ENCODE data around the gene TCHP.
A peak's percentile ranks its signal among the peaks of the same experiment; 100 is the strongest.
"Not testable (repeated sequence)": the region's sequence is repeated elsewhere in the genome, so short reads cannot be mapped to it uniquely, and the experiment has no call there.

The TCHP gene

DNA sequence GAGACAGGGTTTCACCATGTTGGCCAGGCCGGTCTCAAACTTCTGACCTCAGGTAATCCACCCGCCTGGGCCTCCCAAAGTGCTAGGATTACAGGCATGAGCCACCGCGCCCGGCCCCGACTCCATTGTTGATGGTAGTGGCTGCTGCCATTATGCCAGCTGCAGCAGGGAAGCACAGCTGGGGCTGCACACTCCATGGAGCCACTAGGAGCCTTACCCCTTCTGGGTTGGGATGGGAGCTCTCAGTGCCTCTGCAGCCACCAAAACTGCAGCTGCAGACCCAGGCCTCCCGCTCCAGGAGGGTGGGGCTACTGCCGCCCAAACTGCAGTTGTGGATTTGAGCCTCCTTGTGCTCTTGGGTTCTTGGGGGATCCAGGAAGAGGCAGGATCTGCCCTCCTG is 25.9 kb downstream of the TCHP start:
- Mint-ChIP-seq H3K27me3 (ENCODE audit: low read depth, poor library complexity) (peaks cover 6% of the 10 kb centered on the region), H3K4me1 (peaks cover 34% of the 10 kb centered on the region), H3K36me3 (ENCODE audit: low read depth) (peaks cover 6% of the 10 kb centered on the region), H3K9me3 (no peaks in the 10 kb centered on the region), H3K4me3 (no peak overlapping the region), H3K27ac (peak overlapping the region; percentile 57)
- no peak for TF ChIP-seq CTCF (IDR thresholded peaks at IDR 0.05)
- no peak for DNase-seq

DNA sequence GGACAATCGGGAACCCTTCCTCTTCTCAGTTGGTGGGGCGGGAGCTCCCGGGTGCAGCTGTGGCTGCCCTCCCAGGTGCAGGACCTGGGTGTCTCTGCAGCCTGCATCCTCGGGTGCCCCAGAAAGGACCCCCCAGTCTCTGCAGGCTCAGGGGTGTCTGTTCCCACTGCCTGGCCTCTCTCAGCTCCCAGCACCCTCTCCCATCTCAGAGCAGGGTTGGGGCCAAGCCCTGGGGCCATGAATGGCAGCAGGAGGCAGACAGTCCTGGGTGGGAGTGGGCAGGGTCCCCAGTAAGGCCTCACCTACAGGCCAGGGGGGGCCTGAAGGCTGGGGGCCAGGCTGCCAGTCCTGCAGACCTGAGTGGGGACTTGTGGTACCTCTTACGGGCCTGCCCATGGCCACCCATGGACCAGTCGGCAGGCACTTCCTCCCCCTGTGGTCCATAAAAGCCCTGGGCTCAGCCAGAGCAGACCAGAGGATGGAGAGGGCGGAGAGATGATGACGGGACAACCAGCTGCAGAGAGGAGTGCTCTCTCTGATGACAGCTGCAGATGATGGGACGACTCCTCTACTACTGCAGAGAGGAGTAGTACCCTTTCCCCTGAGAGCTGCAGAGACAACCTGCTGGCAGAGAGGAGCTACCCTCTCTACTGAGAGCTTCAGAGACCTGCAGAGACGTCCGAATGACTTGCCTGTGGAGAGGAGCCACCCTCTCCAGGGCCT is 26.6 kb downstream of the TCHP start:
- H3K4me1 Mint-ChIP-seq = peaks cover 34% of the 10 kb centered on the region
- peaks cover 7% of the 10 kb centered on the region for H3K36me3 Mint-ChIP-seq (ENCODE audit: low read depth)
- H3K27ac Mint-ChIP-seq = no peak overlapping the region
- no peak overlapping the region for H3K4me3 Mint-ChIP-seq
- peaks cover 6% of the 10 kb centered on the region for H3K27me3 Mint-ChIP-seq (ENCODE audit: low read depth, poor library complexity)
- TF ChIP-seq CTCF (IDR thresholded peaks at IDR 0.05) = no peak
- DNase-seq = no peak
- no peaks in the 10 kb centered on the region for H3K9me3 Mint-ChIP-seq

DNA sequence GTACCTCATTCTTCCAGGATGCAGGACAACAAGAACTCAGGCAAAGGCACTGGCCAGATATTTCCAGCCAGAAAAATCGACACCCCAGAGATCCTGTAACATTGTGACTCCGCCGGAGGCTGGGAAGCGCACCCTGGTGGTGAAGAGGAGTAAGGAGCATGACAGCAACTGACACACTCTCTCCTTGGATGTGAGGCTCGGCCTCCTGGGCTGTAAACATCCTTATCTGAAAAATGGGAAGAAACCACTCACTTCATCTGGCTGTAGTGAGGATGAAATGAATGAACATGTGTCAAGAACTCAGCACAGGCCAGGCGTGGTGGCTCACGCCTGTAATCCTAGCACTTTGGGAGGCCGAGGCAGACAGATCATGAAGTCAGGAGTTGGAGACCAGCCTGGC is 27.5 kb downstream of the TCHP start:
- Mint-ChIP-seq H3K4me3 (no peak overlapping the region), H3K4me1 (peaks cover 29% of the 10 kb centered on the region), H3K27me3 (ENCODE audit: low read depth, poor library complexity) (peaks cover 6% of the 10 kb centered on the region), H3K36me3 (ENCODE audit: low read depth) (peaks cover 16% of the 10 kb centered on the region), H3K27ac (peak overlapping the region; percentile 32), H3K9me3 (no peaks in the 10 kb centered on the region)
- peak; percentile 50 for TF ChIP-seq CTCF (IDR thresholded peaks at IDR 0.05)
- peak; percentile 36 for DNase-seq

GRCh38 chr12:109928058-109928656 is 28.1 kb downstream of the TCHP start:
- Mint-ChIP-seq H3K4me1 (peaks cover 27% of the 10 kb centered on the region), H3K36me3 (ENCODE audit: low read depth) (peaks cover 22% of the 10 kb centered on the region)

GRCh38 chr12:109929326-109929725 is 29.3 kb downstream of the TCHP start:
- H3K9me3 Mint-ChIP-seq; H3K27me3 Mint-ChIP-seq (ENCODE audit: low read depth, poor library complexity); H3K27ac Mint-ChIP-seq; H3K4me3 Mint-ChIP-seq; DNase-seq: not testable (repeated sequence)
- Mint-ChIP-seq H3K36me3 (ENCODE audit: low read depth) (peaks cover 30% of the 10 kb centered on the region), H3K4me1 (peaks cover 19% of the 10 kb centered on the region)

More at GRCh38 chr12:109928058-109928656, 28.1 kb downstream of the TCHP start:
- no peak for TF ChIP-seq CTCF (IDR thresholded peaks at IDR 0.05)
- Mint-ChIP-seq H3K27ac (no peak overlapping the region), H3K27me3 (ENCODE audit: low read depth, poor library complexity) (peaks cover 6% of the 10 kb centered on the region), H3K4me3 (no peak overlapping the region), H3K9me3 (no peaks in the 10 kb centered on the region)
- no peak for DNase-seq

- peak overlapping the region; percentile 5 for H3K27ac Mint-ChIP-seq
- H3K9me3 Mint-ChIP-seq = no peaks in the 10 kb centered on the region
Observed at GRCh38 chr12:109930028-109930800, 30.1 kb downstream of the TCHP start.

More at GRCh38 chr12:109930028-109930800, 30.1 kb downstream of the TCHP start:
- Mint-ChIP-seq H3K36me3 (ENCODE audit: low read depth) (peaks cover 37% of the 10 kb centered on the region), H3K4me3 (no peak overlapping the region), H3K4me1 (peaks cover 10% of the 10 kb centered on the region), H3K27me3 (ENCODE audit: low read depth, poor library complexity) (no peaks in the 10 kb centered on the region)
- no peak for TF ChIP-seq CTCF (IDR thresholded peaks at IDR 0.05)
- no peak for DNase-seq

Data from nephron progenitor cell (in vitro differentiated cells).